Cardiac septum (tissue), 1 donor: Measurements from ENCODE around the gene FNTB. TPM values are rescaled to one million over a fixed set of nuclear protein-coding genes. Genes with fewer than 3 reads are reported as not detected.

Experiments
- DNase-seq: peaks from one replicate; pipeline ENCODE4 v3.0.0-alpha.2; 2020; ENCODE audit warnings: low spot score
- intact Hi-C: fragments of 100-400 bp; cut with DNase I; formaldehyde crosslinking; loops from one replicate; pipeline ENCODE4 v1.14.0; 2022
- total RNA-seq: library from RNA; stranded (reverse); fragmentation: NEBNext Ultra II Directional; extraction: Animal tissue kit (Norgen Biotek cat#: 25700); gene quantifications from one replicate; pipeline ENCODE4 v1.2.1, GENCODE V29; 2021
- donor health status: DM: no; HTN: no; CAD: no.

Gene FNTB
- total RNA-seq, 1 donor from 2014 or later = 18.7 TPM

- intact Hi-C loops = no loop called here
- no peak for DNase-seq
Measured at GRCh38 chr14:65038966-65039365, 52.3 kb downstream of the FNTB start.

GRCh38 chr14:65040666-65041433 lies 54.2 kb downstream of the FNTB start:
- intact Hi-C loops = no loop called here
- DNase-seq = no peak

DNA sequence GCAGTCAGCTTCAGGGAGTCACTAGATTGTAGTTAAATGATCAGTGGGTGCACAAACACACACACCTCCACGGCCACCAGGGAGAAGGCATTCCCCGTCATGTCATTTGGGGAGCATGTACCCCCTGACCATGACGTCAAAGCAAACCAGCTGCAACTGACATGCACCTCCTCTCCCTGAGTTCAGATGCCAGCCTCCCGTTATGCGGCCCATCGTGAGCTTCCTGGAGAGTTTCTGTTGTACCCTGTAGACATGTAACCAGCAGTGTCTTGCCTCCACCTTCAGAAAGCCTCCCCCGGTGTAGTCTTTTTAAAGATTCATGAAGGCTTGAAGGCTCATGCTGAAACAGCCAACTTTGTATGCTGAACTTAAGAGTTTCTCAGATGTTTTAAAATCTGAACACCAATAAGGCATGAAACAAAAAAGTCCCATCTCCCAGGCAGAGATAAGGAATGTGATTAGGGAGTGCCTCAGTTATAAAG lies 54.8 kb downstream of the FNTB start:
- no peak for DNase-seq
- intact Hi-C loops = no loop called here

DNA sequence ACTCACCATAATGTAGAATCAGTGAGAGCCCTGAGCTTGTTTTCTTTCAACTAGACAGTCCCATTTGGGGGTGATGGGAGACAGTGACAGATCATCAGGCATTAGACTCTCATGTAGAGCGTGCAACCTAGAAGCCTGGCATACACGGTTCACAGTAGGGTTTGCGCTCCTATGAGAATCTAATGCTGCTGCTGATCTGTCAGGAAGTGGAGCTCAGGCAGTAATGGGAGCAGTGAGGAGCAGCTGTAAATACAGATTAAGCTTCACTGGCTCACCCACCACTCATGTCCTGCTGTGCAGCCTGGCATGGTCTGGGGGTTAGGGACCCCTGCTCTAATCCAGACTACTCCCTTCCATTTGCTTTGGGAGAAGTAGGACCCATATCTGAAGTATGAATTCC lies 55.6 kb downstream of the FNTB start:
- no peak for DNase-seq
- intact Hi-C loops = no loop called here

GRCh38 chr14:65042731-65043372 lies 56.2 kb downstream of the FNTB start:
- intact Hi-C loops = no loop called here

GRCh38 chr14:65043893-65044595 lies 57.3 kb downstream of the FNTB start:
- no peak for DNase-seq
- intact Hi-C loops = no loop called here

More at GRCh38 chr14:65042731-65043372, 56.2 kb downstream of the FNTB start:
- no peak for DNase-seq

DNA sequence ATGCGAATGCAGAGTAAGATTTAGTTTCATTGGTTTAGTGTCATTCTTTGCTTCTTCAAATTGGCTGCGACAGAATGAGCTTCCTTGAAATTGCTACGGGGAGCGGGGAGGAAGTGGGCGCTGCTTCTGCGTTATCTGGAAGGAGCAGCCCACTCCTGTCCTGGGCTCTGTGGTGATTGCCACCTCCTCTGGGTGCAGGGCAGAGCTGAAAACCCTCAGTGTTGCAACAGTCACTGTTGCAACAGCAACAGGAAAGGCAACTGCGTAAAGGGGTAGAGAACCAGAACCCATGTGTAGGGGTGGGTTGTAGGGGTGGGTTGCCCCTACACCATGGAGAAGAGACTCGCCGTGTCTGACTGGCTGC lies 57.9 kb downstream of the FNTB start:
- peak; percentile 82 for DNase-seq
- intact Hi-C loops = no loop called here

DNA sequence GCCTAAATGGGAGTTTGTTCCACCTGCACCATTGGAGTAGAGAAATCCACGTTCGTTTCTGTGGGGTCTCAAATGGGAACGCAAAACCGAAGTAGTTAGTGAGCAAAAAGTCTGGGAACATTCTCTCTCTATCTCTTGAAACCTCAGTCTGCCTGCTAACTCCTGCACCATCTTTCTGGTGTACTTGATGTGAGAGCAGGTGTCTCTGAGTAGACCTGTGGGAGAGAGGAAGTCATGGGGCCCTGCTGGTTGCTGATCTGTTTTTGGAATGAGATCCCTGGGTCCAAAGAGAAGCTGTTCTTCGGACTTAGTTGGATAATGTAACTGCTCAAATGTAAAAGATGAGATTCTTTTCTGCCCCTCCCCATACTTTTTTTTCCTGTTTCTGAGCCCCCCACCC lies 58.3 kb downstream of the FNTB start:
- DNase-seq = no peak
- intact Hi-C loops = no loop called here

DNA sequence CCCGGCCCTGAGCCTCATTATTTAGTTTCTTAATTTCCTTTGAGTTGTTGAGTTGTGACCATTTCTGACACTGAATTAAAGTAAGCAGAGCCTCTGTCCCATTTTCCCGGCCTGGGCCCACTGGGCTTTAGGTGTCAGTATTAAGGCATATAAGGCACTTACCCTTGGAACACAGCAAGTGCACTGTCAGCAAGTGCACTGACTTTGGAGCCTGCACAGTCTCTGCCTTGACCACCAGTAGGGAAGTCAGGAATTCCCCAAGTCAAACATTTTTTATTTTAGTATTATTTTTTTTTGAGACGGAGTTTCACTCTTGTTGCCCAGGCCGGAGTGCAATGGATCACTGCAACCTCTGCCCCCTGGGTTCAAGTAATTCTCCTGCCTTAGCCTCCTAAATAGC lies 59.0 kb downstream of the FNTB start:
- intact Hi-C loops = no loop called here
- DNase-seq = no peak

DNA sequence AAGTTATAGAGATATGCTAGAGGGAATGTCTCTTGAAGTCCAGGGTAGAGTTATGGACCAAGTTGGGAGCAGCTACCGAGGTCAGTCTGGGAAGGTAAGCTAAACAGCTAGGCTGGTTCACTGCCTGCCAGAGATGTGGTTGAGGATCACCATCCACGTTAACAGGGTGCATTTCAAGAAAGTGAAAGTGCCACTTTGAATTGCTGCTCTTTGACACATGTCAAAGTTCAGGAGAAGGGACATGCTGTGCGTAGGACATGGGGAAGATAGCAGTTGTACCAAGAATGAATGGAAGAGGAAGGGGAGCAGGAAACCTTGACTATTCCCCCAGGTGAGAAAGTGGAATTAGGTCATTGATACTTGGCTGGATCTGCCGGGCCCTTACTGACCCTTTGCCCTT lies 66.1 kb downstream of the FNTB start:
- no peak for DNase-seq
- intact Hi-C loops = no loop called here

DNA sequence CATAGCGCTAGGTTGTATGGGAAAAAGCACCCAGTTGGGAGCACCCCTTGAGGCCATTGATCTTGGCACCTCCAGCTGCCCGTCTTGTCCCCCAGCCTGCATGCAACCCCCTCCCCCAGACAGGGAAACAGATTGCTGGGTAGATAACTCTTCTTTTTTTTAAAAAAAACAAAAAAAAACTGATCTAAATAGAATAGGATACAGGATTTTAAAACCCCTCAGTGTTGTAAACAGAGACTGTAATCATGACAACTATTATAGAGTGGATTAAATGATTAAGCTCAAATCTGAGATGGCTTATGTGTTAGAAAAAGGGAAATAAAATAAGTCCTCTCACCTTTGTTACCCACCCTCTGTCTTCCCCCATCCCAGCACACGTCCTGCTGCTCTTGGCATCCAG lies 66.8 kb downstream of the FNTB start:
- intact Hi-C loops = no loop called here
- DNase-seq = no peak

- peak; percentile 81 for DNase-seq
- intact Hi-C loops = no loop called here
Measured at GRCh38 chr14:65054471-65055085, 67.9 kb downstream of the FNTB start.

DNA sequence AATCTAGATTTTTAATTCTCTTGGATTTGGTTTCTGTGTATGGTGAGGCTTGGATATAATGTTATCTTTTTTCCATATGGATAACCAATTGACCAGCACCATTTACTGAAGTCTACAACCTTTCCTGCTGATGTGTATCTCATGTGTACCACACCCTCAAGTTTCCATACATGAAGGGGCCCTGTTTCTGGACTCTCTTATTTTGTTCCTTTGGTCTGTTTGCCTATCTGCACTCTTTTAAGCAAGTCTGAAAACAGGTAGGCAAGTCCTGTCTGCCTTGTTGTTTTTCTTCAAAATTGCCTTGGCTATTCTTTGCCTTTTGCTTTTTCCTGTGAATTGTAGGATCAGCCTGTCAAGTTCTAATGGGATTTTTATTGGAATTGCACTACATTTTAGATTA lies 71.0 kb downstream of the FNTB start:
- DNase-seq = no peak
- intact Hi-C loops = no loop called here

DNA sequence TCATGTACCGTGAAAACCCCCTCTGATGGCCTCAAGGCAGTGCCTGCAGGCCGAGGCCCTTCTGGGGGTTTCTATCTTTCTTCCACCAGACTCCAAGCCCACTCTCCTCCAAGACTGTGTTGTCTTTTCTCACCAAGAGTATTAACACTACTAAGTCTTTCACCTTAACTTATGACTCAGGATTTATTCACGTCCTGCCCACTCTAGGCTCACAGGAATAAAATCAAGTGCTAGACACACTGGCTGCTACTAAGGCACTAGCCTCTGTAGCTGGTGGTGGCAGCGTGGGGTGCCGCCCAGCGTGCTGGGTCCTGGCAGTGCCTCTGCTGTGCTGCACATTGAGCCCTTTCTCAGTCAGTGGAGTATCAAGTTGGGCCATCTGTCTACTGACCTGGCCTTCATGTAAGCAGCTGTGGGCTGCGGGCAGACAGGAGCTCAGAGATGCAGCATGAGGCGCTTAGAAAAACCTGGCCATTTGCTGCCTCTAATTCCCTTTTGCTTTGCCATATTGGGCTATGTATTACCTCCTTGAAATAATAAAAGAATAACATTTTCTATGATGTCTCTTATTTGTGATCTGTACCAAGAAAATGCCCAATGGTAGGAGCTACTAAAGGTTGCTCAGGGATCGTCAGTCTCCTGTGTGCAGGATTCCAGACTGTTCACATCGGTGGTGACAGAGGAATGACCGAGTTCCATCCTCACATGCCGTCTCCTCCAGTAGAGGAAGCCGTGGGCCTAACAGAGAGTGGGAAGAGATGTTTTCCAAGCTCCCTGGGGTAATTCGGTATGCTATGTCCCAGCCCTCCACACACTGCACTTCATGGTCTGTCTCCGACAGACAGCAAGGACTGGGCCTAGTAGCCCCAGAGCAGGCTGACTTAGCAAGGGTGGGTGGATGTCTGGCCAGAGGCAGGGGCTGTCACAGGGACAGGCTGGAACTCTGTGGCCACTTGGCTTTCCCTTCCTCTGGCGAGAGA lies 75.7 kb downstream of the FNTB start:
- intact Hi-C loops = no loop called here
- no peak for DNase-seq

DNA sequence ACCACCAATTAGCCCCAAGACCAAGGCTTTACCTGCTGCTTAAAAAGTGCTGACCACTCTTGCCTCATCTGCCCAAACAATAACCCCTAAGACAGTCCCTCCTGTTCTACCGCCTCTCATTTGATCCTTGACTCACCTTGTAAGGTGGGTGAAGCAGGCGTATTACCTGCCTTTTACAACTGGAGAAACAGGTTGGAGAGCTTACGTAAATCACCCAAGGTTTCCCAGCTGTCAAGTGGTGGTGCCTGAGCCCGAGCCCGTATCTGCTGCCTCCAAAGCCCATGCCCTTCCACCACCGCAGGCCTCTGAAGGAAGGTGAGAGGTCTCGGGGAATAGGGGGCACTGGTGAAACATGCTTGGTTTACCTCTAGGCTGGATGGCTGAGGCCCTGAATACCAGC lies 79.0 kb downstream of the FNTB start:
- DNase-seq = no peak
- intact Hi-C loops = no loop called here

GRCh38 chr14:65069874-65070413 lies 83.2 kb downstream of the FNTB start:
- intact Hi-C loops = no loop called here
- no peak for DNase-seq

DNA sequence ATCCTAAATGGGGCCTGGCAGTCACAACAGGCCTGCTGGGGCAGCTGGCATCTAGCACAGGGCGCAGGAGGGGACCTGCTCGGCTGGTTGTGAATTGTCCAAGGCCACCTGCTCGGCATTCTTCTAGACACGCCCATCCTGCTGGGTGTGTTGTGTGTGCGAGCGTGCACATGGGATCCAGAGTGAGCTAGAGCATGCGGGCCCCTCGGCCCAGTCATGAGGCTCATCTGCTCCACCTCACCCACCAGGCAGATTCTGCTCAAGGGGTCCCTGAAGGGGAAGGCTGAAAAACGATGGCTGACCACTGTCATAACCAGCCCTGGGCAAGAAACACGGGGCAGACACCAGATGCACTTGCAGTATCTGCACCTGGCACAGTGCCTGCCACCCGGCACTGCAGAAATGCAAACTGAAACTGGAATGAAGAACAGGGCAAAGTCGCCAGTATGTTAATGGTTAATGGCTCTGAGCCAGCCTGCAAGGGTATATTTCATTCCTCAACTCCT lies 83.8 kb downstream of the FNTB start:
- no peak for DNase-seq
- intact Hi-C loops = no loop called here

GRCh38 chr14:65071544-65071943 lies 84.8 kb downstream of the FNTB start:
- intact Hi-C loops = no loop called here
- no peak for DNase-seq

GRCh38 chr14:65072256-65072655 lies 85.6 kb downstream of the FNTB start:
- no peak for DNase-seq
- intact Hi-C loops = no loop called here
